A673 (cell line): Measurements from ENCODE around the gene RABGAP1L.

ENCODE experiments used
- CTCF ChIP-seq: fragments of 300-800, 200-600 bp; sonication (generic); conservative IDR thresholded peaks from 2 replicates; pipeline ENCODE4 v1.5.1; 2017; ENCODE audit warnings: low read depth, mild to moderate bottlenecking, antibody characterized with exemption, low read length, moderate library complexity, mixed read lengths
- EZH2 ChIP-seq: fragments of 200-600 bp; sonication (generic); IDR thresholded peaks from 2 replicates; pipeline ENCODE4 v1.6.1; 2017; ENCODE audit warnings: borderline replicate concordance, low read depth, mild to moderate bottlenecking, mixed read lengths, antibody characterized with exemption, low read length; ENCODE audit not compliant: poor library complexity, severe bottlenecking

GRCh38 chr1:174286042-174286441 lies 126.7 kb downstream of the RABGAP1L start:
- TF ChIP-seq CTCF (no peak), EZH2 (no peak)
